KBM-7 (cell line): ENCODE results near the gene NECAB2.

ENCODE experiments used
- DNase-seq: peaks from one replicate; pipeline ENCODE4 v3.0.0-alpha.2; 2015
- in situ Hi-C: fragments of 300-500 bp; cut with MboI; formaldehyde crosslinking; loops from 2 replicates; pipeline ENCODE4 v1.14.3; 2020; ENCODE audit warnings: low sequenced_read_pairs, low pct_unique_long_range_greater_than_20kb, mixed read lengths

NECAB2 gene

DNA sequence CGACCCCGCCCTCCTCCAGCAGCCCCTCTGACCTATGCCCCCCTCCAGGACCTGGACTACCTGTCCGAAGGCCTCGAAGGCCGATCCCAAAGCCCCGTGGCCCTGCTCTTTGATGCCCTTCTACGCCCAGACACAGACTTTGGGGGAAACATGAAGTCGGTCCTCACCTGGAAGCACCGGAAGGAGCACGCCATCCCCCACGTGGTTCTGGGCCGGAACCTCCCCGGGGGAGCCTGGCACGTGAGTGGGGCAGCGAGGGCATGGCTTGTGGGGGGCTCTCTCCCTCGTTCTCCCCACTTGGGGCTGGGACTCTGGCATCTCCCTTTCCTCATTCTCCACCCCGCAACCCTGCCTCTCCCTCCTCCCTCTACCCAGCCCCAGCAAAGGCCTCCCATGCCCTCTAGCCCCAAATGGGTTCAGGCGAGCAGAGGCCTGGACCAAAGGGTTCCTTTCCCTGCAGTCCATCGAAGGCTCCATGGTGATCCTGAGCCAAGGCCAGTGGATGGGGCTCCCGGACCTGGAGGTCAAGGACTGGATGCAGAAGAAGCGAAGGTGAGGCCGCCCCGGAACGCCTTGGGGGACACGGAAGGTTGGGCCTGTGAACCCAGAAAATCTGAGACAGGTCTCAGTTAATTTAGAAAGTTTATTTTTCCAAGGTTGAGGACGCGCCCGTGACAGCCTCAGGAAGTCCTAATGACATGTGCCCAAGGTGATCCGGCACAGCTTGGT lies 7.4 kb upstream of the NECAB2 start:
- DNase-seq = no peak
- in situ Hi-C loops = loop anchor here (25.0 kb wide), 1 partner anchor 527 kb away; no protein-coding TSS in a partner anchor

DNA sequence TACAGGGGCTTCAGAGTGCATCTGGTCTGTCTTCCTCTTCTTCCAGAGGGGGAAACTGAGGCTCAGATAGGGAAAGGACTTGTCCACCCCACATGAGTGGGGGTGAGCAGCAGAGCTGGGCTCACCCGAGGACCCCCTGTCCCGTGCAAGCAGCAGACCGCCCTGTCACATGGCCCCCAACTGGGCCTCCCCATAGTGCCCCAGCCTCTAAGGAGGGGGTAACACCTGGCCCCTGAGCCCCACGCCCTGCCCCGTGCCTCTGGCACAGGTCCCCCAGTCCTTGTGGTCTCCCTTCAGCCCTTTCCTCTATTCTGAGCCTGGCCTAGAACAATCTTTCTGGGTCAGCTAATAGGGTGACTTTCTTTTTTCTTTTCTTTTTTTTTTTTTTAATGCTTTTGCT lies 6.5 kb upstream of the NECAB2 start:
- no peak for DNase-seq

DNA sequence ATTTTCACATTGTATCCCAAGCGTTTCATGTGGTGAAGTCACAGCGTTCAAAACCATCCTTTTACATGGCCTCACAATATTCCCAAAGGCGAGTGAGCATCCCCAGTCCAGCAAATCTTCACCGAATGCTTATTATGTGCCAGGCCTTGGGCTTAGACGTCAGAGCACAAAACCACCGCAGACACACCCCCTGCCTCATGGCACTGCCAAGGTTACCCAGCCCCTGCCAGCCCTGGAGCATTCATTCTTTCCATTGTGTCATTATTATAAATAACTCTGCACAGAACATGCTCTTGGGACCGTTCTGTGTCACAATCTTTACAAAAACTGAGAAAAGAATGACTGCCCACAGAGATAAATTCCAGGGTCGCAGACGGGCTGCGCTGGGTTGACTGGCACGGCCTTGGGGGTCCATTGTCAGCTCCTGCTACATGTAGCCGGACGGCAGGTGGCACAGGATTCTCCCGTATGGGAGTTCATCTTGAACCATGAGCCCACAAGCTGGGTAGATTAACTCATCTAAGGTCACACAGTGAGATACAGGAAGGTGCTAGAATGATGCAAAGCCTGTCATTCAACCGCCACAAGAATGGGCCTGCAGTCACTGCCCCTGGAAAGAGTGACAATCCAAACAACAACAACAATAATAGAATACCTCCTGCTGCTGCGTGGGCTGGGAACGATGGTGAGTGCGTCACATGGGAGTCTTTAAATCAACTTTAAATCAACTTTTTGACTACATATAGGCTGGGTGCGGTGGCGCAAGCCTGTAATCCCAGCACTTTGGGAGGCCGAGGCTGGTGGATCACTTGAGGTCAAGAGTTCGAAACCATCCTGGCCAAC lies 4.5 kb upstream of the NECAB2 start:
- no peak for DNase-seq
- in situ Hi-C loops = loop anchor here (25.0 kb wide), 1 partner anchor 524 kb away; no protein-coding TSS in a partner anchor

More for the DNA sequence above, 6.5 kb upstream of the NECAB2 start:
- in situ Hi-C loops = loop anchor here (25.0 kb wide), 1 partner anchor 526 kb away; no protein-coding TSS in a partner anchor

DNA sequence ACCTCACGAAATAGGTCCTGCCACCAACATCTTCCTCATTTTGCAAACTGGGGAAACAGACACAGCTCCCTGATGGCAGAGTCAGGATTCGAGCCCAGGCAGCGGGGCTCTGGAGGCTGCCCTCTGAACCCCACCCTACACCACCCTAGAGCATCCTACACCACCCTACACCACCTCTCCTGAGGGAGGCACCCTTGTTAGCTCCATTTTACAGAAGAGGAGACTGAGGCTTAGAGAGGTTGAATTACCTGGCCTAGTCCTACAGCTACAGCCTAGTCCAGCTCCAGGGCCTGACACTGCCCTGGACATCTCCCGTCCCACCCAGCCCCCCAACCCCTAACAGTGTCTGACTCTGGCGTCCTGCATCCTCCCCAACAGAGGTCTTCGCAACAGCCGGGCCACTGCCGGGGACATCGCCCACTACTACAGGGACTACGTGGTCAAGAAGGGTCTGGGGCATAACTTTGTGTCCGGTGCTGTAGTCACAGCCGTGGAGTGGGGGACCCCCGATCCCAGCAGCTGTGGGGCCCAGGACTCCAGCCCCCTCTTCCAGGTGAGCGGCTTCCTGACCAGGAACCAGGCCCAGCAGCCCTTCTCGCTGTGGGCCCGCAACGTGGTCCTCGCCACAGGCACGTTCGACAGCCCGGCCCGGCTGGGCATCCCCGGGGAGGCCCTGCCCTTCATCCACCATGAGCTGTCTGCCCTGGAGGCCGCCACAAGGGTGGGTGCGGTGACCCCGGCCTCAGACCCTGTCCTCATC lies 3.2 kb upstream of the NECAB2 start:
- in situ Hi-C loops = loop anchor here (25.0 kb wide), 1 partner anchor 522 kb away; no protein-coding TSS in a partner anchor
- no peak for DNase-seq

DNA sequence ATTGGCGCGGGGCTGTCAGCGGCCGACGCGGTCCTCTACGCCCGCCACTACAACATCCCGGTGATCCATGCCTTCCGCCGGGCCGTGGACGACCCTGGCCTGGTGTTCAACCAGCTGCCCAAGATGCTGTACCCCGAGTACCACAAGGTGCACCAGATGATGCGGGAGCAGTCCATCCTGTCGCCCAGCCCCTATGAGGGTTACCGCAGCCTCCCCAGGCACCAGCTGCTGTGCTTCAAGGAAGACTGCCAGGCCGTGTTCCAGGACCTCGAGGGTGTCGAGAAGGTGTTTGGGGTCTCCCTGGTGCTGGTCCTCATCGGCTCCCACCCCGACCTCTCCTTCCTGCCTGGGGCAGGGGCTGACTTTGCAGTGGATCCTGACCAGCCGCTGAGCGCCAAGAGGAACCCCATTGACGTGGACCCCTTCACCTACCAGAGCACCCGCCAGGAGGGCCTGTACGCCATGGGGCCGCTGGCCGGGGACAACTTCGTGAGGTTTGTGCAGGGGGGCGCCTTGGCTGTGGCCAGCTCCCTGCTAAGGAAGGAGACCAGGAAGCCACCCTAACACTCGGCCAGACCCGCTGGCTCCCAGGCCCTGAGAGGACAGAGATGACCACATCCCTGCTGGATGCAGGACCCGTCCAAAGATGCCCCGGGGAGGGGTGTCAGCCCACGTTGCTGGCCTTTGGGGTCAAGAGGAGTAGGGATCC lies 2.4 kb upstream of the NECAB2 start:
- in situ Hi-C loops = loop anchor here (25.0 kb wide), 1 partner anchor 522 kb away; no protein-coding TSS in a partner anchor
- DNase-seq = no peak

DNA sequence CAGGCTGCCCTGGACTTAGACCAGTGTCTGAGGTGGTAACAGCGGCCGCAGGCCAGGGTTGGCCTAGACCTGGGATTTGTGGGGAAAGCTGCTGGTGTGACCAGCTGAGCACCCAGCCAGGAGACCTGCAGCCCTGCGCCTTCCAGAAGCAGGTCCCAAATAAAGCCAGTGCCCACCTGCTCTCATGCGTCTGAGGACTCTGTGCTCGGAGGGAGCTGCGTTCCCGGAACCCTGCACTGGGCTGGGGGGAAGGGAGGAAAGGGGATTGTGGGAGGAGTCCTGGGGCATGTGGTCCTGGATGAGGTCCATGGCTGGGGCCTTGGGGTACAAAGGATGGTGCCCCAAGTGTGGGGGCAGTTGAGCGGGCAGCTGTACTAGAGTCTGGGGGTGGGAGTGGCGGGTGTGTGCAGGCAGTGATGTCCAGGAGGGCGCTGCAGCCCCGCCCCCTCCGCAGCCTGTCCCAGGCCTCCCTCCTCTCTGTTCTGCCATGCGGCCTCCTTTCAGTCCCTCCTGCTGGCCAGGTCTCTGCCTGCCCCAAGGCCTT lies 1.8 kb upstream of the NECAB2 start:
- in situ Hi-C loops = loop anchor here (25.0 kb wide), 1 partner anchor 521 kb away; no protein-coding TSS in a partner anchor

DNA sequence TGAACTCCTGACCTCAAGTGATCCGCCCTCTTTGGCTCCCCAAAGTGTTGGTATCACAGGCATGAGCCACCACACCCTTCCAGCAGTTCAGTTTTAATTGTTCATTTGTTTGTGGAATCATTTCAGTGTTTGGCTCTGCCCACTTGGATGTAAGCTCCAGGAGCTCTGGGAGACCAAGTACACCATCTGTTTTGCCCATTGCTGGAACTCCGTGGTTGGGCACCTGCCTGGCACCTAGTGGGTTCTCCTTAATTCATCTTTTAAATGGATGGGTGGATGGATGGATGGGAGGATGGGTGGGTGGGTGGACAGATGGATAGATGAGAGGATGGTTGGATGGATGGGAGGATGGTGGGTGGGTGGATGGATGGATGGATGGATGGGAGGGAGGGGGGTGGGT lies 953 bp upstream of the NECAB2 start:
- DNase-seq = no peak
- in situ Hi-C loops = loop anchor here (25.0 kb wide), 1 partner anchor 520 kb away; no protein-coding TSS in a partner anchor

More for the DNA sequence above, 1.8 kb upstream of the NECAB2 start:
- DNase-seq = no peak

DNA sequence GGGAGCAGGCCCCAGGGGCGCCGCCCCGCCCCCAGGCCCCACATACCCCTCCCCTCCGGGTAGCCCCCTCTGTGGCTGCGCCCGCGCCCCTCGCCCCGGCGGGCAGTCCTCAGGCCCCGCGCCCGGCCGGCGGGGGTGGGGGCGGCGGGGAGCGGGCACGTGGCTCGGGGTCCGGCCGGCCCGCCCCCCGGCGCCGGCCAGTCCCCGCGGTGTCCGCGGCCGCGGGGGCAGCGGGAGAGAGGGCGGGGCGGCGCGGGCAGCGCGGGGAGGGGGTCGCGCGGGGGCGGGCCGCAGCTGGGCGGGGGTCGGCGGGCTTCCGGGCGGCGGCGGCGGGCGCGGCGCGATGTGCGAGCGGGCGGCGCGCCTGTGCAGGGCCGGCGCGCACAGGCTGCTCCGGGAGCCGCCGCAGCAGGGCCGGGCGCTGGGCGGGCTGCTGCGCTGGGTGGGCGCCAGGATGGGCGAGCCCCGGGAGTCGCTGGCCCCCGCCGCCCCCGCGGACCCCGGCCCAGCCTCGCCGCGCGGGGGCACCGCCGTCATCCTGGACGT lies 335 bp downstream of the NECAB2 start:
- DNase-seq = no peak
- in situ Hi-C loops = loop anchor here (25.0 kb wide), 1 partner anchor 519 kb away; no protein-coding TSS in a partner anchor

DNA sequence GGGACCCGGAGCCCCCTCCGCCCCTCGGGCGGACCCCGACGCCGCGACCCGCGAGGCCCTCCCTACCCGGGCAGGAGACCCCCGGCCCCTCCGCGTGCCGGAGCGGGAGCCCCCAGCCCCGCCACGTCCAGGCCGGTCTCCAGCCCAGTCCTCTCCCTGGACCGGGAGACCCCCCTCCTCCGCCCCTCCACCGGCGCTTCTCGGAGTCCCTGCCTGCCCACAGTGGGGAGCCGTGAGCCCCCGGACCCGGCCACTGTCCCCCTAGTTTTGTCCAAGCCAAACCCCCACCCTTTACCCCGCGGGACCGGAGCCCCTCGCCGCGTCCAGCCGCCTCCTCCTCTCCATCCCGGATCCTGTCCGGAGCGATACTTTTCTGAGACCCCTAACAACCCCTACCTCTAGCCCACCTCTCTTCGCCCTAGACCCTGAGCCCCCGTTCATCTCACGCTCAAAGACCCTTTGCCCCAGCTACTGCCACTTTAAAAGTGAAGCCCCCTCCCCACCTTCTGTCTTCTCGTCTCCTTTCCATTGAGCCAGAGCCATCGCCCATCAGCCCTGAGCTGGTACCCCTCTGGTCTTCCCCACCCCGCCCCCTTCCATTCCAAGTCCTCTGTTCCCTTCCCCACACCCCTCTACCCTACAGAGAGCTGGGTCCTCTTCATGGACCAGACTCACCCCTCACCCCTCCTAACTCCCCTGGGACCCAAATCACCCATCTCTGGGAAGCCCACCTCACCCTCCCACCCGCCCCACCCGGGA lies 1.0 kb downstream of the NECAB2 start:
- in situ Hi-C loops = loop anchor here (25.0 kb wide), 1 partner anchor 518 kb away; no protein-coding TSS in a partner anchor
- no peak for DNase-seq

DNA sequence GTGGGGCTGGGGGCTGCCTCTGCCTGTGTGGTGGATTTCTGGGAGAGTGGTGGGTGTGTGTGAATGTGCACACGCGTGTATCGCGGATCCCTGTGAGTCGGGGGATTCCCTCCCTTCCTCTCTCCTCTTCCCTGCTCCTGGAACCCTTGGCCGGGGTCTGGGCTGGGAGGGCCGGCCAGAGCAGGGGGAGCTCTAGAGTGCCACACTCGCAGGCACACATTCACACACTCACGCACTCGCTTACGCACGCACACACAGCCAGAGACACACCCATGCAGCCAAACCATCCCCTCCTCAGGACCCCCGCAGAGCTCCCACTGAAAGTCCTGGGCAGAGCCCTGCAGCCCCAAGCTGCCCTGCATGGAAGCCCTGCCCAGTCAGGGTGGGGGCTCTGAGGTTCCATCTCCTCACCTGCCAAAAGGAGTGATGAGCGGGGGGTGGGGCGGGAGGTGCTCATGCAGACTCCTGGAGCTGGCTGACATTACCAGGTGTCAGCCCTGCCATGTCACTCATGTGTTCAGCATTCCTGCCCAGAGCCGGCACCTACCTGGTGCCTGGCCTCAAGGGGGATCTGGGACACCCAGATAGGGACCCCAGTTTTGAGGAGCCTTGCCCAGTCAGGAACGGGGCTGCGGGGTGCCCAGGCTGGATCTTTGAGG lies 1.9 kb downstream of the NECAB2 start:
- in situ Hi-C loops = loop anchor here (10.0 to 25.0 kb wide), 2 partner anchors 95 to 517 kb away; no protein-coding TSS in a partner anchor
- no peak for DNase-seq

DNA sequence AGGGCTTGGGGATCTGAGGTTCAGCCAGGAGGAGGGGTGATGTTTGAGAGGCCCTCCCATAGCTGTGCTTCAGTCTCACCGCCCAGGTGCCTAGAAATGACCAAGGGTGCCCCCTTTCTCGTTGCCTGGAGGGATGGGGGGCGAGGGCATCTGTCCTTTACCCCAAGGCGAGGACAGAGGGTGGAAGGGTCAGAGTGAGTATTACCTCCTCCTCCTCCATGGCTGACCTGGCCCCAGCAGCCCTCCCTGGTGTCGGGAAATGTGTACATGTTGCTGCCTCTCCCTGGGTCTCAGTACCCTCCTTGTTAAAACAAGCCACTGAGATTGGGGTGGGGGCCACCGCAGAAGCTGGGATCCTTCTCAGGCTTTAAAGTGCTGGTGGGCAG lies 2.4 kb downstream of the NECAB2 start:
- in situ Hi-C loops = loop anchor here (10.0 to 25.0 kb wide), 2 partner anchors 94 to 517 kb away; no protein-coding TSS in a partner anchor
- no peak for DNase-seq

DNA sequence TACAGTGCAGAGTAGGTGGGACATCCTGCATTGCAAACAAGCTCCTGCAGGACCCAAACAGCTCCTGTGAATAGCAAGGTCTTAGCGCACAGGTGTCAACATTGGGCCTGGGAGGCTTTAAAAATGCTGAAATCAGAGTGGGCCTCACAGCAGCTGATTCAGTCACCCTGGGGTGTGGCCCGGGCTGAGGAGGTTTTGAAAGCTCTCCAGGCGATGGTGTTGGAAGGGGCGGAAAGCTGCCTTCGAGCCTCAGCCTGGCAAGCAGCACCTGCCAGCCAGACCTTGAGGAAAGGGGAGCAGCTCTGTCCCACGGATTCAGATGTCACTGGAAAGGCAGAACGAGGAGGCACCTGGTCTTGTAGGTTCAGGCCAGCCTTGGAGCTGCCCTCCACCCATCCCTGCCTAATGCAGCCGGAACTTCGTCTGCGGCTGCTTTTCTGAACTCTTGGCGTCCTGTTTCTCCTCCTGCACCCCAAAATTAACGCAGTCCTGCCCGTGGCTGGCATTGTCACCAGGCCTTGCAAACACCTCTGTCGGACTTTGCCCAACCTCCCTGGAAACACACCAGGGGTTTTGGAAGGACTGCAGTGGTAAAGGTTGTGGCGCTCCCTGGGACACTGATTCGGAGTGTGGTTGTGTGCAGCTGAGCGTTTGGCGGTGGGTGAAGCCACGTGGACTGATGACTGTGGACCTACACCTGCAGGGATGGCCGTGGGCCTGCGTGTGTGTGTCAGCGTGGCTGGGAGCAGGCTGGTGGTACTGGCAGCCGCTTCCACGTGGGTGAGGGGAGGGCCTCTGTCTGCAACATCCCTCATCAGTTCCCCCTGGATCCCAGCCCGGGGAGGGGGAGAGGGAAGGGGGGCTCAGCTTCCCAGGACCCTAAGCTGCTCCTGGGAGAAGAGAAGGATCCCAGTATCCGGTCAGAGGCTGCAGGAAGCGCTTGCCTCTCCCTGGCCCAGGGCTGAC lies 3.4 kb downstream of the NECAB2 start:
- DNase-seq = no peak
- in situ Hi-C loops = loop anchor here (10.0 to 25.0 kb wide), 2 partner anchors 93 to 516 kb away; no protein-coding TSS in a partner anchor

DNA sequence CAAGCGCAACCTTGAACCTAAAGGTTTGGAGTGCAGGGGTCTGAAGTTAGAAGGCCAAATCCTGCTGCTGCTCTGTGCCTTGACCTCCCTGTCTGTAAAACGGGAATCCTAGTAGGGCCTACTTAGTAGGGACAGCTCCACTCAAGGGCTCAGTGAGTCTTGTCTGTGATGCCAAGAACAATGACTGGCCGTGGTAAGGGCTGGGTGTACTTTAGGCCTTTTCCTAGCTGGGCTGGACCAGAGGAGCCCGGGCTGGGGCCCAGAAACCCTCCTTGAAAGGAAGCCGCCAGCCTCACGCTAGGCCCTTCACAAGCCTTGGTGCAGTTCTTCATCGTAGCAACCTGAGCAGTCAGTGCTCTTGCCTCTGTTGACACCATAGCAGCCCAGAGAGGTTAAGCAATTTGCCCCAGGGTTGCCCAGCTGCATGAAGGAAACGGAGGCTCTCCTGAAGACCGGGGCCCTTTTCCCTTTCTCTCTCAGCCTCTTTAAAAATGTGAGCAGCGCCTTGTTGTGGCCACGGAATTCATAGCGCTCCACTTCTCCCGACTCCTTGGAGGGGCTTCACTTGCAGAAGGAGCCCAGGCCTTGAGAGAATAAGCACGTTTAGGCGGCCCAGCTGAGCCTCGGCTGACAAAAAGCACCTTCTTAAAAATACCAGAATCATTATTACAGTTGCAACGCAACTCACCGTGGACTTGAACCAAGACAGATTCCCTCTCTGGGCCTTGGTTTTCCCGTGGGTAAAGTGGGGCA lies 4.4 kb downstream of the NECAB2 start:
- no peak for DNase-seq
- in situ Hi-C loops = loop anchor here (10.0 to 25.0 kb wide), 2 partner anchors 92 to 515 kb away; no protein-coding TSS in a partner anchor

DNA sequence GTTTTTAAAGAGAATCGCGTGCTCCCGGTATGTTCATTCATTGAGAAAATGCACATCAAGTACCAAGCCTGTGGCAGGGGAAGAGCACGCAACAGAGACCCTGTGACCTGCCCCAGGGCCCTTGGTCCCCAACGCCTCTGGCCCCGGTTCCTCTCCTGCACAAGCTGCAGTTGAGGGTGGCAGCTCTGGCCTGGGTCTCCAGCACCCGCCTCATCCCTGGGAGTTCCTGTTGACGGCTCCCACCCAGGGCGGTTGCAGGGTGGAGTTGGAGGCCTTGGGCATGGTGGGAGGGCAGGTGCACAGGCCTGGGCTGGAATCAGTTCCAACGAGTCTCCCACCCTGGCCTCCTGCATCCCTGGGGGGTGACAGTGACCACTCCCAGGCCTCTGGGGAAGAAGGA lies 5.0 kb downstream of the NECAB2 start:
- in situ Hi-C loops = loop anchor here (10.0 to 25.0 kb wide), 2 partner anchors 92 to 514 kb away; no protein-coding TSS in a partner anchor
- DNase-seq = no peak
